CMK (cell line): Measurements from ENCODE around the gene PTS.
"Not testable (repeated sequence)": the region's sequence is repeated elsewhere in the genome, so short reads cannot be mapped to it uniquely, and the experiment has no call there.

ENCODE experiments used
- DNase-seq: peaks from one replicate; pipeline ENCODE4 v3.0.0-alpha.2; 2010; ENCODE audit warnings: low read depth

The PTS gene

DNA sequence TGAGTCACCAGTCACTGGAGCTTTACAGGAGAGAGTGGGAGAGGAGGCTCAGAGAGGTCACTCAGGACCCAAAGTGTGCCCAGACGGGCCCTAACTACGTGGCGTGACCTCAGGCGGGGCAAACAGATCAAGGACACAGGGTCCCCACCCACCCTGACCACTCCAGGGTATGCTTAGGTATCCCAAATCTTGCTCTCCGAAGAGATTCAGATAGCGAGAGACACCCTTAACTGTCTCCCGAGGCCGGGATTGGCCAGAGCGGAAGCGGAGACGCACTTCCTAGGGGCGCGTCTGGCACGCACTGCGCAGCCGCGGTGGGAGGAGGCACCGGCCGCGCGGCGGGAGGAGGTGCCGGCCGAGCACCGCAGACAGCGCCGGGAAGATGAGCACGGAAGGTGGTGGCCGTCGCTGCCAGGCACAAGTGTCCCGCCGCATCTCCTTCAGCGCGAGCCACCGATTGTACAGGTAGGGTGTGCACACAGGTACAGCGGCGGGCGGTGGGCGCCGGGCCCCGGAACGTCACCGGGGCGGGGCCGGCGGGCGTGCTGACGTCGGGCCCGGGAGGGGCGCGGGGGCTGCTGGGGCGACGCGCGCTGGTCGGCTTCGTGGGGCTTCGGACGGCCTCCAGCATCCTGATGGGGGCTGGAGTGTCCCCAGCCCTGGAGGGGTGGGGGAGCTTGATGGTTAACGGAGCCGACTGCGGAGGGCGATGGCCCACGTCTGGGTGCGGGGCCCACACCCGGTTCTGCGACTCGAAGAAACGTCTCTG is at the start of gene PTS:
Gene PTS (plus strand): TSS at position 367 of the 769 bp plus-strand sequence. CDS start 16 bp downstream, at position 383.
- peak; percentile 57 for DNase-seq

GRCh38 chr11:112177589-112177988 is 48.6 kb upstream of the PTS start:
- no peak for DNase-seq

GRCh38 chr11:112178428-112178827 is 47.8 kb upstream of the PTS start:
- no peak for DNase-seq

- no peak for DNase-seq
Observed at GRCh38 chr11:112178936-112179335, 47.3 kb upstream of the PTS start.

DNA sequence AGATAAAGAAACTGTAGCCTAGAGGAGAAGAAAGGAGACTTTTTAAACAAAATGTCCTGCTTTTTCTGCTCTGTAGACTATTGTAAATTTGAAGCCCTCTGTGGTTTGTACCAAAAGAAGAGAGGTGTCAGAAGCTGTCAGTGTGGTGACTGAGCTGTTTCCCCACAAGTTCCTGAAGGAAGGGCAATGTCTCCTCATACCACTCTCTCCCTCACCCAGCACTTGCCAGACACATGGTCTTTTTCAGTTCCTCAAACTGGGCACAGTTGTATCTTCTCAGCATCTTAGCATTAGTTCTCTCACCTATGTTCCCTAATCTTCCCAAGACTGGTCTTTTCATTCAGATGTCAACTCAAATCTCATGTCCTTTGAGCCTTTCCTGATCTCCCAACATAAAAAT is 46.6 kb upstream of the PTS start:
- no peak for DNase-seq

- no peak for DNase-seq
Observed at GRCh38 chr11:112182867-112183266, 43.4 kb upstream of the PTS start.

DNA sequence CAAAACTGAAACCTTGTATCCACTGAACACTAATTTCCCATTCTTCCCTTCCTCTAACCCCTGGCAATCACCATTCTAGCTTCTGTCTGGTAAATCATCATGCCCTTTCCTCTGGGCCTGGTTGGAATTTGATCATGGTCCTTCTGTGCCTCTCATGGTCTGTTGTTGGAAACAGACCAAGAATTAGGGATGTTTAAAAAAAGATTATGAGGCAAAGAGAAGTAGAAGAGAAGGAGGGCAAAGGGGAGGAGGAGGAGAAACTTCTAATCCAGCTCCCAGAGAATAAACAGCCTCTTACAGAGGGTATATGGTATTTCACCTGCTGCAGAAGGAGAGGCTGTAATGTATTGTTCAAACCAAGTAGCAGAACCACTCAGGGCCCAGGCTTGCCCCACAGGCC is 40.3 kb upstream of the PTS start:
- DNase-seq, result no peak

GRCh38 chr11:112186304-112186703 is 39.9 kb upstream of the PTS start:
- no peak for DNase-seq

DNA sequence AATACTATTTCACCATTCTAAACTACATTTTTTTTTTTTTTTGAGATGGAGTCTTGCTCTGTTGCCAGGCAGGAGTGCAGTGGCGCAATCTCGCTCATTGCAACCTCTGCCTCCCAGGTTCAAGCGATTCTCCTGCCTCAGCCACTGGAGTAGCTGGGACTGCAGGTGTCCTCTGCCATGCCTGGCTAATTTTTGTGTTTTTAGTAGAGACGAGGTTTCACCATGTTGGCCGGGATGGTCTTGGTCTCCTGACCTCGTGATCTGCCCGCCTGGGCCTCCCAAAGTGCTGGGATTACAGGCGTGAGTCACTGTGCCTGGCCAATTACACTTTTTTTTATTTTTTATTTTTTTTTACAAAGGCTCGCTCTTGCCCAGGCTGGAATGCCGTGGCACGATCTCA is 31.1 kb upstream of the PTS start:
- DNase-seq, result not testable (repeated sequence)

- no peak for DNase-seq
Observed at GRCh38 chr11:112195951-112196351, 30.3 kb upstream of the PTS start.

DNA sequence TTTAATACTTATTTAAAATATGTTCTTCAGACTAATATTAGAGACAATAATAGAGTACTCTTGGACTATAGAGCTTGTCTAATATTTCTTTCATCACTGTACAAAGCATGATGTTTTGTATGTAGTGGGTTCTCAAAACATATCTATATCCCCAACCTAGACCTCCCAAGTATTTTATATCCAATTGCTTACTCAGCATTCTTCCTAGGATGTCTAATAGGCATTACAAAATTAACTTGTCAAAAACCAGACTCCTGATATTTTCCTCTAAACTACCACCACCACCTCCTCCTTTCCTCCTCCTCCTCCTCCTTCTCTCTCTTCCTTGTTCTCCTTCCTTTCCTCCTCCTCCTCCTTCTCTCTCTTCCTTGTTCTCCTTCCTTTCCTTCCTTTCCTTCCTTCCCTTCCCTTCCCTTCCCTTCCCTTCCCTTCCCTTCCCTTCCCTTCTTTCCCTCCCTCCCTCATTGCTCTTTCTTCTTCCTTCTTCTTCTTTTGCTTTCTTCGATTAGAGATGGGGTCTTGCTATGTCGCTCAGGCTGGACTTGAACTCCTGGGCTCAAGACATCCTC is 29.6 kb upstream of the PTS start:
- DNase-seq, result no peak

DNA sequence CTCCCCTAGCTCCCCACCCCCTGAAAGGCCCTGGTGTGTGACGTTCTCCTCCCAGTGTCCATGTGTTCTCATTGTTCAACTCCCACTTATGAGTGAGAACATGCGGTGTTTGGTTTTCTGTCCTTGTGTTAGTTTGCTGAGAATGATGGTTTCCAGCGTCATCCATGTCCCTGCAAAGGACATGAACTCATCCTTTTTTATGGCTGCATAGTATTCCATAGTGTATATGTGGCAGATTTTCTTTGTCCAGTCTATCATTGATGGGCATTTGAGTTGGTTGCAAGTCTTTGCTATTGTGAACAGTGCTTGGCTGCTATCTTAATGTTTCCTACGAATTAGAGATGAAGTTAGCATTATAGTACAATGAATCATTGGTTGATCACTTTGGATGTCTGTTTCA is 27.1 kb upstream of the PTS start:
- DNase-seq, result not testable (repeated sequence)

DNA sequence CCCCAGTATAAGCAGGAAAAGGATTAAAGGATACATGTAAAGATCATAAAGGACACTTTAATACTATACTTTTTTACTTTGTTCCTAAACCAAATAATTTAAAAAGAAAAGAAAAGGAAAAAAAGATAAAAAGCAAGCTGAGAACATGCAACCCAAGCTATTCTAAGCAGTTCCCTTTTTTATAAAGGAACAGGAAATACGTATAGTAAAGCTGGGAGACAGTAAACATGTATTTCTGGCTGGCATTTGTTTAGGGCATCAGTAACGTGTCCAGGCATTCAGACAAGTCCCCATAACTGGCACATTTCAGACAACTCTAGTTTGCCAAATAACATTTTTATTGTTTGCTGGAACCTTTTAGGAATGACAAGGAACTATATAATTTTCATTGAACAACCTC is 26.0 kb upstream of the PTS start:
- no peak for DNase-seq

DNA sequence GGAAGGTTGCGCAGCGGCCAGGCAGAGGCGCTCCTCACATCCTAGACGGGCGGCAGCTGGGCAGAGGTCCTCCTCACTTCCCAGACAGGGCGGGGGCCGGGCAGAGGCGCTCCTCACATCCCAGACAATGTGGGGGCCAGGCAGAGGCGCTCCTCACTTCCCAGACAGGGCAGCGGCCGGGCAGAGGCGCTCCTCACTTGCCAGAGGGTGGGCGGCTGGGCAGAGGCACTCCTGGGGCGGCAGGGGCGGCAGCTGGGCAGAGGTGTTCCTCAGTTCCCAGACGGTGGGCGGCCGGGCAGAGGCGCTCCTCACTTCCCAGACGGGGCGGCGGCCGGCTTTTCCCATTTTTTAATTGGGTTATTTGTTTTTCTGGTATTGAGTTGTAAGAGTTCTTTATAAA is 20.2 kb upstream of the PTS start:
- no peak for DNase-seq

DNA sequence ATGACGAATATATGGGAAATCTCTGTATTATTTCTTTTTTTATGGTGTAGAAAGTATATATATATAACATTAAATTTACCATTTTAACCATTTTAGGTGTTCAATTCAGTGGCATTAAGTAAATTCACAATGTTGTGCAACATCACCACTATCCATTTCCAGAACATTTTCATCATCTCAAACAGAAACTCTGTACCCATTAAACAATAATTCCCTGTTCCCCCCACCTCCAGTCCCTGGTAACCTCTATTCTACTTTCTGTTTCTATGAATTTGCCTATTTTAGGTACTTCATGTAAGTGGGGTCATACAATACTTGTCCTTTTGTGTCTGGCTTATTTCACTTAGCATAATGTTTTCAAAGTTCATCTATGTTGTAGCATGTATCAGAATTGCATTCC is 15.3 kb upstream of the PTS start:
- DNase-seq, result no peak

GRCh38 chr11:112211536-112211935 is 14.7 kb upstream of the PTS start:
- no peak for DNase-seq

- no peak for DNase-seq
Observed at GRCh38 chr11:112212290-112212689, 13.9 kb upstream of the PTS start.

- no peak for DNase-seq
Observed at GRCh38 chr11:112212710-112213109, 13.5 kb upstream of the PTS start.

DNA sequence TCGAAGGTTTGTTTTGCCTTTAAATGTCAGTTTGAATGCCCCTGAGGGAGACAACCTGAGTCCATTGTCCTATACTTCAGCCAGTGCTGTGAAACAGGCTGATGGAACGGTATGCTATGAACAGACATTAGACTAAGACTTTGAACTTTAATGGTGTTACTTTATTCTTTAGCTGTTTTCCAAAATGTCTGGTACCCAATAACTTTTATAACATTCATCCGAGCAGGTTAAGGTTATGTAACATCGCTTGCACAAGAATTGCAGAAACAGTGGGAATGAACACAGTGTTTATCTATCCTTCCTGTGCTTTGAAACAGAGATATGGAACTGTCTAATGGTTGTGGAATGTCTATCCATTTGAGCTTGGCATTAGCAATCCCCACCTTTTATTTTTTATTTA is 12.5 kb upstream of the PTS start:
- no peak for DNase-seq

DNA sequence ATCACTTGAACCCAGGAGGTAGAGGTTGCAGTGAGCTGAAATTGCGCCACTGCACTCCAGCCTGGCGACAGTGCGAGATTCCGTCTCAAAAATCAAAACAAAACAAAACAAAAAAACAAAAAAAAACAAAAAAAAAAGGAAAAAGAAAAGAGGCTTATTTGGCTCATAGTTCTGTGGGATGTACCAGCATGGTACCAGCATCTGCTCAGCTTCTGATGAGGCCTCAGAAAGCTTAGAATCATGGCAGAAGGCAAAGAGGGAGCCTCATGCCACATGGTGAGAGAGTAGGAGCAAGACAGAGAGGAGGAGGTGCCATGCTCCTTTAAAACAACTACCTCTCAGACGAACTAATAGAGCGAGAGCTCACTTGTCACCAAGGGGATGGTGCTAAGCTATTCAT is 10.6 kb upstream of the PTS start:
- no peak for DNase-seq

DNA sequence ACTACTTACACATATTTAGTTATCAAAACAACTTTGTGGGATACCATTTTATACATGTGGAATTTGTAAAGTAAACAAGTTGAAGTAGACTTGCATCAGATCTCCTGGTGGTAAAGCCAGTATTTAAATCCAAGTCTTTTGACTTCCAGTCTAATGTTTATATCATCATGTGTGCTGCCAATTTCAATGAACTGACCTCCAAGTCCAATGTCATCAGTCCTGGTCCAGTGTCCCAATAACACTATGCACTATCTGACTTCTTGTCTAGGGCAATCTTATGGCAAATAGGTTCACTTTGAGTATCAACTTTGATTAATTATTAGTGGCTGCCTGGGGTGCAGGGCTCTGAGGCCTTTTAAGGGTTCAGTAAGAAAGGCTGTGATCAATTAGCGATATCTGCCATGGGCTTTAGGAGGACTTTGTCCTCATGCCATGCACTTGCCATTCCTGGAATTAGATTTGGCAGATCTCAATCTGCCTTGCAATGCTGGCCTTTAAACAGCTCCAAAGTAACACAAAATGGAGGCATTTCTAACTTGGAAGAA is 9.6 kb upstream of the PTS start:
- no peak for DNase-seq

- peak; percentile 35 for DNase-seq
Observed at GRCh38 chr11:112219476-112220232, 6.6 kb upstream of the PTS start.

- DNase-seq, result no peak
Observed at GRCh38 chr11:112221274-112221835, 4.9 kb upstream of the PTS start.
